ENCODE data around the gene CDH13.

The CDH13 gene

GRCh38 chr16:82880346-82880745, 253.6 kb downstream of the CDH13 start:
- no peak overlapping the region for H3K27ac ChIP-seq (ENCODE audit: low read length)
- H3K79me2 ChIP-seq (ENCODE audit: low read length): no peaks in the 10 kb centered on the region
- no peaks in the 10 kb centered on the region for H3K4me1 ChIP-seq (ENCODE audit: low read length)
- H4K20me1 ChIP-seq (ENCODE audit: insufficient read depth, low read length): no peaks in the 10 kb centered on the region
- no peak for DNase-seq
- no peak overlapping the region for H2AFZ ChIP-seq (ENCODE audit: low read length)
- no peak overlapping the region for H3K9ac ChIP-seq (ENCODE audit: low read length)
- no peaks in the 10 kb centered on the region for H3K9me2 ChIP-seq (replicated peaks; ENCODE audit: insufficient read depth, low read length)
- no peak overlapping the region for H3K4me3 ChIP-seq (ENCODE audit: low read length)
- no peaks in the 10 kb centered on the region for H3K9me3 ChIP-seq (replicated peaks; ENCODE audit: insufficient read depth, low read length)
- H3K36me3 ChIP-seq (replicated peaks; ENCODE audit: insufficient read depth, low read length): no peaks in the 10 kb centered on the region
- H3F3A ChIP-seq (ENCODE audit: insufficient read depth, low read length): no peaks in the 10 kb centered on the region
- TF ChIP-seq EZH2phosphoT487 (IDR thresholded peaks at IDR 0.05; ENCODE audit: low read length): no peak
- no peak for TF ChIP-seq CTCF (IDR thresholded peaks at IDR 0.05; ENCODE audit: low read length)
- TF ChIP-seq EZH2 (optimal IDR thresholded peaks at IDR 0.05; ENCODE audit: low read depth, low read length): no peak
- no peaks in the 10 kb centered on the region for H3K27me3 ChIP-seq (replicated peaks; ENCODE audit: insufficient read depth, low read length)
- no peak overlapping the region for H3K4me2 ChIP-seq (ENCODE audit: low read depth, low read length)

- Histone ChIP-seq H3K27me3 (replicated peaks; ENCODE audit: insufficient read depth, low read length) (no peaks in the 10 kb centered on the region), H3K79me2 (ENCODE audit: low read length) (no peaks in the 10 kb centered on the region), H3K27ac (ENCODE audit: low read length) (no peak overlapping the region), H3K4me1 (ENCODE audit: low read length) (no peaks in the 10 kb centered on the region), H4K20me1 (ENCODE audit: insufficient read depth, low read length) (no peaks in the 10 kb centered on the region), H3K9me3 (replicated peaks; ENCODE audit: insufficient read depth, low read length) (no peaks in the 10 kb centered on the region), H3K36me3 (replicated peaks; ENCODE audit: insufficient read depth, low read length) (no peaks in the 10 kb centered on the region), H3K4me2 (ENCODE audit: low read depth, low read length) (no peak overlapping the region), H3K9ac (ENCODE audit: low read length) (no peak overlapping the region), H3K4me3 (ENCODE audit: low read length) (no peak overlapping the region), H3F3A (ENCODE audit: insufficient read depth, low read length) (no peaks in the 10 kb centered on the region), H3K9me2 (replicated peaks; ENCODE audit: insufficient read depth, low read length) (no peaks in the 10 kb centered on the region), H2AFZ (ENCODE audit: low read length) (no peak overlapping the region)
- TF ChIP-seq EZH2phosphoT487 (IDR thresholded peaks at IDR 0.05; ENCODE audit: low read length) (no peak), CTCF (IDR thresholded peaks at IDR 0.05; ENCODE audit: low read length) (no peak), EZH2 (optimal IDR thresholded peaks at IDR 0.05; ENCODE audit: low read depth, low read length) (no peak)
- no peak for DNase-seq
Observed at GRCh38 chr16:82881516-82881915, 254.7 kb downstream of the CDH13 start.

- Histone ChIP-seq H3K27ac (ENCODE audit: low read length) (no peak overlapping the region), H3K4me1 (ENCODE audit: low read length) (no peaks in the 10 kb centered on the region), H2AFZ (ENCODE audit: low read length) (no peak overlapping the region), H3K36me3 (replicated peaks; ENCODE audit: insufficient read depth, low read length) (no peaks in the 10 kb centered on the region), H3K4me2 (ENCODE audit: low read depth, low read length) (no peak overlapping the region), H3K9me2 (replicated peaks; ENCODE audit: insufficient read depth, low read length) (no peaks in the 10 kb centered on the region), H3K79me2 (ENCODE audit: low read length) (no peaks in the 10 kb centered on the region), H4K20me1 (ENCODE audit: insufficient read depth, low read length) (no peaks in the 10 kb centered on the region), H3K27me3 (replicated peaks; ENCODE audit: insufficient read depth, low read length) (no peaks in the 10 kb centered on the region), H3K9me3 (replicated peaks; ENCODE audit: insufficient read depth, low read length) (no peaks in the 10 kb centered on the region), H3F3A (ENCODE audit: insufficient read depth, low read length) (no peaks in the 10 kb centered on the region), H3K9ac (ENCODE audit: low read length) (no peak overlapping the region), H3K4me3 (ENCODE audit: low read length) (no peak overlapping the region)
- DNase-seq: no peak
- TF ChIP-seq EZH2 (optimal IDR thresholded peaks at IDR 0.05; ENCODE audit: low read depth, low read length): no peak
- TF ChIP-seq EZH2phosphoT487 (IDR thresholded peaks at IDR 0.05; ENCODE audit: low read length): no peak
- TF ChIP-seq CTCF (IDR thresholded peaks at IDR 0.05; ENCODE audit: low read length): no peak
Observed at GRCh38 chr16:82882226-82882625, 255.5 kb downstream of the CDH13 start.
